Neural progenitor cell (in vitro differentiated cells): Measurements from ENCODE around the gene HOXA1. TPM values are rescaled to one million over a fixed set of nuclear protein-coding genes. Genes with fewer than 3 reads are reported as not detected.

Source experiments
- DNase-seq: peaks from one replicate; pipeline ENCODE4 v3.0.0-alpha.2; 2016; ENCODE audit warnings: low spot score
- H2AFZ ChIP-seq: fragments of 200-600 bp; sonication (generic); replicated peaks from 2 replicates; pipeline ENCODE4 v1.6.1; 2016; ENCODE audit warnings: antibody characterized with exemption
- H3F3A ChIP-seq: fragments of 200-600 bp; sonication (generic); 2 replicates; pipeline ENCODE4 v1.6.1; 2016; ENCODE audit warnings: antibody characterized with exemption, low read depth
- H3K27ac ChIP-seq: fragments of 200-600 bp; sonication (generic); 2 replicates; pipeline ENCODE4 v1.5.1; 2016; ENCODE audit warnings: mild to moderate bottlenecking
- H3K27me3 ChIP-seq: fragments of 200-600 bp; sonication (generic); 2 replicates; pipeline ENCODE4 v1.6.1; 2016; ENCODE audit warnings: mild to moderate bottlenecking, moderate library complexity
- H3K36me3 ChIP-seq: fragments of 200-600 bp; sonication (generic); 2 replicates; pipeline ENCODE4 v1.5.1; 2016
- H3K4me1 ChIP-seq: fragments of 200-600 bp; sonication (generic); 2 replicates; pipeline ENCODE4 v1.6.1; 2016; ENCODE audit warnings: mixed run types
- H3K4me2 ChIP-seq: fragments of 200-600 bp; sonication (generic); 2 replicates; pipeline ENCODE4 v1.6.1; 2016
- H3K4me3 ChIP-seq: fragments of 200-600 bp; sonication (generic); 2 replicates; pipeline ENCODE4 v1.5.1; 2016
- H3K79me2 ChIP-seq: fragments of 200-600 bp; sonication (generic); 2 replicates; pipeline ENCODE4 v1.6.1; 2016; ENCODE audit warnings: low read depth
- H3K9ac ChIP-seq: fragments of 200-600 bp; sonication (generic); 2 replicates; pipeline ENCODE4 v1.6.1; 2016
- H3K9me3 ChIP-seq: fragments of 200-600 bp; sonication (generic); 2 replicates; pipeline ENCODE4 v1.5.1; 2016; ENCODE audit warnings: low read depth
- H4K20me1 ChIP-seq: fragments of 200-600 bp; sonication (generic); 2 replicates; pipeline ENCODE4 v1.6.1; 2016; ENCODE audit warnings: low read depth
- H3K27ac Mint-ChIP-seq: 3 replicates; pipeline ENCODE4 v1.8.0; 2021; ENCODE audit warnings: mixed read lengths
- H3K27me3 Mint-ChIP-seq: 2 replicates; pipeline ENCODE4 v1.8.0; 2022; ENCODE audit warnings: low read depth, mild to moderate bottlenecking, inconsistent platforms, moderate library complexity, mixed read lengths; ENCODE audit not compliant: insufficient read depth
- H3K36me3 Mint-ChIP-seq: 3 replicates; pipeline ENCODE4 v1.8.0; 2021; ENCODE audit warnings: mixed read lengths
- H3K4me1 Mint-ChIP-seq: 3 replicates; pipeline ENCODE4 v1.8.0; 2021; ENCODE audit warnings: mixed read lengths
- H3K4me3 Mint-ChIP-seq: 3 replicates; pipeline ENCODE4 v1.8.0; 2021; ENCODE audit warnings: mild to moderate bottlenecking, moderate library complexity, mixed read lengths
- H3K9me3 Mint-ChIP-seq: 3 replicates; pipeline ENCODE4 v1.8.0; 2020; ENCODE audit warnings: mixed read lengths
- CTCF ChIP-seq: fragments of 200-600 bp; sonication (generic); IDR thresholded peaks from 2 replicates; pipeline ENCODE4 v1.5.1; 2017; ENCODE audit warnings: antibody characterized with exemption, mild to moderate bottlenecking
- EZH2 ChIP-seq: fragments of 200-600 bp; sonication (generic); IDR thresholded peaks from 2 replicates; pipeline ENCODE4 v1.6.1; 2017; ENCODE audit warnings: antibody characterized with exemption, mild to moderate bottlenecking, moderate library complexity
- EZH2phosphoT487 ChIP-seq: fragments of 200-600 bp; sonication (generic); IDR thresholded peaks from 2 replicates; pipeline ENCODE4 v1.6.1; 2017; ENCODE audit warnings: antibody characterized with exemption
- total RNA-seq: library from RNA; depleted of rRNA; stranded (reverse); fragments of >200 nt; gene quantifications from 2 replicates; pipeline ENCODE4 v1.2.3, GENCODE V29; 2015; ENCODE audit warnings: low replicate concordance

The HOXA1 gene
- not detected in 2 replicates for total RNA-seq

- Histone ChIP-seq H3K79me2 (no peaks in the 10 kb centered on the region), H2AFZ (peak within 1 kb of the TSS; percentile 72), H3K4me2 (peak within 1 kb of the TSS; percentile 92), H3K9ac (no peak within 1 kb of the TSS), H3K9me3 (no peaks in the 10 kb centered on the region), H3K36me3 (no peaks in the 10 kb centered on the region), H3K27ac (no peak within 1 kb of the TSS), H4K20me1 (peaks cover 94% of the 10 kb centered on the region), H3K27me3 (peaks cover 100% of the 10 kb centered on the region), H3K4me3 (peak within 1 kb of the TSS; percentile 58), H3K4me1 (peaks cover 11% of the 10 kb centered on the region), H3F3A (peaks cover 19% of the 10 kb centered on the region)
- Mint-ChIP-seq H3K4me3 (peak within 1 kb of the TSS; percentile 88), H3K27me3 (peaks cover 95% of the 10 kb centered on the region), H3K9me3 (peaks cover 9% of the 10 kb centered on the region), H3K27ac (no peak within 1 kb of the TSS), H3K36me3 (no peaks in the 10 kb centered on the region), H3K4me1 (peaks cover 10% of the 10 kb centered on the region)
- DNase-seq, result peak; percentile 86
- peak; percentile 93 for TF ChIP-seq EZH2phosphoT487
- peak; percentile 90 for TF ChIP-seq EZH2
- TF ChIP-seq CTCF, result no peak
Observed at GRCh38 chr7:27095897-27096767, at the start of gene HOXA1. Gene HOXA1, minus strand, starts transcription at chr7:27096000. Its CDS starts 88 bp downstream, at chr7:27095912.

GRCh38 chr7:27145165-27145913 lies 49.5 kb upstream of the HOXA1 start:
- peak; percentile 89 for TF ChIP-seq EZH2
- TF ChIP-seq CTCF, result no peak
- TF ChIP-seq EZH2phosphoT487, result peak; percentile 83
- Histone ChIP-seq H3F3A (no peaks in the 10 kb centered on the region), H3K36me3 (no peaks in the 10 kb centered on the region), H3K9ac (no peak overlapping the region), H3K27me3 (peaks cover 100% of the 10 kb centered on the region), H3K79me2 (no peaks in the 10 kb centered on the region), H3K9me3 (no peaks in the 10 kb centered on the region), H4K20me1 (peaks cover 80% of the 10 kb centered on the region), H2AFZ (no peak overlapping the region), H3K4me1 (peaks cover 7% of the 10 kb centered on the region), H3K4me3 (no peak overlapping the region), H3K27ac (no peak overlapping the region), H3K4me2 (no peak overlapping the region)
- Mint-ChIP-seq H3K27ac (no peak overlapping the region), H3K27me3 (peaks cover 91% of the 10 kb centered on the region), H3K9me3 (peaks cover 25% of the 10 kb centered on the region), H3K4me1 (peaks cover 8% of the 10 kb centered on the region), H3K36me3 (no peaks in the 10 kb centered on the region), H3K4me3 (no peak overlapping the region)
- no peak for DNase-seq

- H3K27ac ChIP-seq, result no peak overlapping the region
Observed at GRCh38 chr7:27144781-27145164, 49.0 kb upstream of the HOXA1 start.

More at GRCh38 chr7:27144781-27145164, 49.0 kb upstream of the HOXA1 start:
- Histone ChIP-seq H3F3A (no peaks in the 10 kb centered on the region), H3K27me3 (peaks cover 100% of the 10 kb centered on the region), H3K9me3 (no peaks in the 10 kb centered on the region), H2AFZ (no peak overlapping the region), H3K4me1 (peaks cover 7% of the 10 kb centered on the region), H4K20me1 (peaks cover 85% of the 10 kb centered on the region), H3K4me2 (no peak overlapping the region), H3K79me2 (no peaks in the 10 kb centered on the region), H3K4me3 (no peak overlapping the region), H3K9ac (no peak overlapping the region), H3K36me3 (no peaks in the 10 kb centered on the region)
- peaks cover 91% of the 10 kb centered on the region for H3K27me3 Mint-ChIP-seq
- no peak overlapping the region for H3K4me3 Mint-ChIP-seq
- no peaks in the 10 kb centered on the region for H3K36me3 Mint-ChIP-seq
- TF ChIP-seq EZH2phosphoT487 (no peak), CTCF (no peak)
- H3K9me3 Mint-ChIP-seq, result peaks cover 25% of the 10 kb centered on the region
- no peak for DNase-seq
- H3K4me1 Mint-ChIP-seq, result peaks cover 8% of the 10 kb centered on the region
- no peak overlapping the region for H3K27ac Mint-ChIP-seq
